Testis (tissue), 3 donors: ENCODE data around the gene DCP1B. TPM values are rescaled to one million over a fixed set of nuclear protein-coding genes. Genes with fewer than 3 reads are reported as not detected.

Experiments used
- DNase-seq: peaks from one replicate; pipeline ENCODE4 v3.0.0-alpha.2; 2019
- H3K27ac ChIP-seq, 2 donors: fragments of 200-600 bp; sonication (generic); one replicate each; pipeline ENCODE4 v1.5.1; 2019
- H3K27me3 ChIP-seq: fragments of 200-600 bp; sonication (generic); one replicate; pipeline ENCODE4 v1.5.1; 2019
- H3K36me3 ChIP-seq: fragments of 200-600 bp; sonication (generic); one replicate; pipeline ENCODE4 v1.5.1; 2017; ENCODE audit warnings: low read depth; ENCODE audit errors: missing control alignments
- H3K4me1 ChIP-seq: fragments of 200-600 bp; sonication (generic); one replicate; pipeline ENCODE4 v1.5.1; 2019
- H3K4me3 ChIP-seq, 2 donors: fragments of 200-600 bp; sonication (generic); one replicate each; pipeline ENCODE4 v1.5.1; 2017 to 2019
- H3K9me3 ChIP-seq: fragments of 200-600 bp; sonication (generic); one replicate; pipeline ENCODE4 v1.5.1; 2017
- POLR2A ChIP-seq: fragments of 450-650 bp; IDR thresholded peaks from one replicate; pipeline ENCODE4 v1.6.1; 2017; ENCODE audit warnings: antibody characterized with exemption, mild to moderate bottlenecking, moderate library complexity
- WGBS, 2 donors: methylation state at CpG; one replicate each; pipeline ENCODE4 v1.1.5; 2018; 5-methylcytosine and 5-hydroxymethylcytosine counted together
- intact Hi-C: fragments of 100-400 bp; cut with DNase I; formaldehyde crosslinking; loops from one replicate; pipeline ENCODE4 v1.15.1; 2023; ENCODE audit warnings: low total_unique reads
- polyA plus RNA-seq: library from polyadenylated mRNA; stranded (reverse); fragments of 350-450 nt; fragmentation: Illumina TruSeq; extraction: RNeasy Lipid Tissue Mini Kit (QIAGEN cat#74804); gene quantifications from one replicate; pipeline ENCODE4 v1.2.3, GENCODE V29; 2014; ENCODE audit warnings: low read depth, low replicate concordance; ENCODE audit not compliant: insufficient read depth
- total RNA-seq, 2 donors: library from RNA; depleted of rRNA; stranded (reverse); fragments of >200 nt; gene quantifications; one replicate each; pipeline ENCODE4 v1.2.3, GENCODE V29; 2016
- TF ChIP-seq, protein P1 (sequence below), 3 experiments: fragments of 450-650 bp in 2 of 3; fragments of 200-600 bp in 1 of 3; sonication (generic) in 1 of 3; IDR thresholded peaks; one replicate each; pipeline ENCODE4 v1.5.1; 2016 to 2019; ENCODE audit warnings: antibody characterized with exemption in 3 of 3, mild to moderate bottlenecking in 2 of 3, moderate library complexity in 1 of 3

Gene DCP1B
- total and polyA plus RNA-seq, 3 donors from 2014 or later: 36.6 to 56.1 (median 40.0) TPM

DNA sequence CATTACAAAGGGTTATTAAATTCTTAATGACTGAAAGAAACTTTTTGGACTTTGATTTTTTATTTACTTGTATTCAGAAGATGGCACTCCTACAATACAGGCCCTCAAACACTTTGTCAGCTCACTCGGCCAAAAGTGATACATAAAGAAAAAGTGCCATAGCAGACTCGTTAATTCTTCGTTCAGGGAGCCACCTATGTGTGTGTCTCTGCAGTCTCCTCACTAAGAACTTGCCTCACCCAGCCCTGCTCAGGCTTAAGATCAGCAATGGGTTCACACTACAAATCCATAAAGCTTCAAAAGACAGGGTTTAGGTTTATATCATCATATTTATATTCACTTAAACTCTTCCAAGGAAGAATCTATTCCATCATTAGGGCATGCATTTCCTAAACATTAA is 11.5 kb downstream of the DCP1B start:
- no peak for DNase-seq
- H3K9me3 ChIP-seq: no peaks in the 10 kb centered on the region
- H3K4me3 ChIP-seq: no peak overlapping the region
- no peaks in the 10 kb centered on the region for H3K27me3 ChIP-seq
- 79 to 90% methylated on average over 3 of the region's 3 CpGs for WGBS, 2 donors
- H3K27ac ChIP-seq: no peak overlapping the region
- H3K4me1 ChIP-seq: no peaks in the 10 kb centered on the region
- no peak for TF ChIP-seq POLR2A
- TF ChIP-seq, protein P1, sequence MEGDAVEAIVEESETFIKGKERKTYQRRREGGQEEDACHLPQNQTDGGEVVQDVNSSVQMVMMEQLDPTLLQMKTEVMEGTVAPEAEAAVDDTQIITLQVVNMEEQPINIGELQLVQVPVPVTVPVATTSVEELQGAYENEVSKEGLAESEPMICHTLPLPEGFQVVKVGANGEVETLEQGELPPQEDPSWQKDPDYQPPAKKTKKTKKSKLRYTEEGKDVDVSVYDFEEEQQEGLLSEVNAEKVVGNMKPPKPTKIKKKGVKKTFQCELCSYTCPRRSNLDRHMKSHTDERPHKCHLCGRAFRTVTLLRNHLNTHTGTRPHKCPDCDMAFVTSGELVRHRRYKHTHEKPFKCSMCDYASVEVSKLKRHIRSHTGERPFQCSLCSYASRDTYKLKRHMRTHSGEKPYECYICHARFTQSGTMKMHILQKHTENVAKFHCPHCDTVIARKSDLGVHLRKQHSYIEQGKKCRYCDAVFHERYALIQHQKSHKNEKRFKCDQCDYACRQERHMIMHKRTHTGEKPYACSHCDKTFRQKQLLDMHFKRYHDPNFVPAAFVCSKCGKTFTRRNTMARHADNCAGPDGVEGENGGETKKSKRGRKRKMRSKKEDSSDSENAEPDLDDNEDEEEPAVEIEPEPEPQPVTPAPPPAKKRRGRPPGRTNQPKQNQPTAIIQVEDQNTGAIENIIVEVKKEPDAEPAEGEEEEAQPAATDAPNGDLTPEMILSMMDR (IDR thresholded peaks at IDR 0.05): no peak
- intact Hi-C loops: no loop called here
- no peaks in the 10 kb centered on the region for H3K36me3 ChIP-seq

DNA sequence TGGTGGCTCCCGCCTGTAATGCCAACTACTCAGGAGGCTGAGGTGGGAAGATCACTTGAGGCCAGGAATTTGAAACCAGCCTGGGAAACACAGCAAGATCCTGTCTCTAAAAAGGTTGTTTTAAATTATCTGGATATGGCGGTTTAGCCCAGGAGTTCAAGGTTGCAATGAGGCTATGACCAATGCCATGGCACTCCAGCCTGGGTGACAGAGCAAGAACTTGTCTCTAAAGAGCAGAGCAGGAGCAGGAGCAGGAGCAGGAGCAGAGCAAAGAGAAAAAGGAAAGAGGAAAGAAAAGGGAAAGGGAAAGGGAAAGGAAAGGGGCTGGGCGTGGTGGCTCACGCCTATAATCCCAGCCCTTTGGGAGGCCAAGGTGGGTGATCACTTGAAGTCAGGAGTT is 15.1 kb downstream of the DCP1B start:
- Histone ChIP-seq H3K27ac (no peak overlapping the region), H3K4me1 (no peaks in the 10 kb centered on the region), H3K9me3 (no peaks in the 10 kb centered on the region), H3K36me3 (no peaks in the 10 kb centered on the region), H3K27me3 (no peaks in the 10 kb centered on the region), H3K4me3 (no peak overlapping the region)
- 90 to 97% methylated on average over 4 of the region's 4 CpGs for WGBS, 2 donors
- DNase-seq: no peak
- intact Hi-C loops: no loop called here
- TF ChIP-seq POLR2A: no peak
- TF ChIP-seq, protein P1 (IDR thresholded peaks at IDR 0.05): no peak

DNA sequence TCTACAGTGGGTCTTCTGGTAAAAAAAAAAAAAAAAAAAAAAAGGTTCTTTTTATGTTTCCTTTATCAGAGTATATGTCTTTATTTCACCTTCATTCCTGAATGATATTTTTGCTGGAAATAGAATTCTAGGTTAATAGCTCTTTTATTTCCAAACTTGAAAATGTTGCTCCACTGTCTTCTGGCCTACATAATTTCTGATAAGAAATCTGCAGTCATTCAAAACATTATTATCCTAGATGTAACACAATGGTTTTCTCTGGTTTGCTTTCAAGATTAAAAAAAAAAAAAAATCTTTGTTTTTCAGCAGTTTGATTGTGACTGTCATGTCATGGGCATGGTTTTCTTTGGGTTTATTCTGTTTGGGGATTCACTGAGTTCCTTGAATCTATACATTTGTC is 19.5 kb downstream of the DCP1B start:
- no peak for TF ChIP-seq POLR2A
- TF ChIP-seq, protein P1 (IDR thresholded peaks at IDR 0.05): no peak
- Histone ChIP-seq H3K4me1 (no peaks in the 10 kb centered on the region), H3K9me3 (no peaks in the 10 kb centered on the region), H3K4me3 (no peak overlapping the region), H3K27ac (no peak overlapping the region), H3K36me3 (no peaks in the 10 kb centered on the region), H3K27me3 (no peaks in the 10 kb centered on the region)
- no peak for DNase-seq
- intact Hi-C loops: no loop called here

DNA sequence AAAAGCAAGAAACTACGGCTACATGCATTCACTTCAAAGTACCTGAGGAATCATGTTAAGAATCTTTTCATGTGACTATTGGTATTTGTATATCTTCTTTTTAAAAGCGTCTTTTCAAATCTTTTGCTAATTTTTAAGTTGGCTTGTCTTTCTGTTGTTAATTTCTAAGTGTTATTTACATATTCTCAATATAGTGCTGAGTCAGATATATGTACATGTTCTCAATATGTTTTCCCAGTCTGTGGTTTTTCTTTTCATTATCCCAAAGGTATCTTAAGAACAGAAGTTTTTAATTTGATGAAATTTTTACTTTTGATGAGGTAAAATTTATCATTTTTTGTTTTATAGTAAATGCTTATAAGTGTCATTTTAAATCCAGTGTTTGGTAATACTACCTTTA is 24.0 kb downstream of the DCP1B start:
- intact Hi-C loops: no loop called here
- TF ChIP-seq, protein P1 (IDR thresholded peaks at IDR 0.05): no peak
- no peak for TF ChIP-seq POLR2A
- DNase-seq: no peak
- Histone ChIP-seq H3K9me3 (no peaks in the 10 kb centered on the region), H3K4me1 (no peaks in the 10 kb centered on the region), H3K36me3 (no peaks in the 10 kb centered on the region), H3K27ac (no peak overlapping the region), H3K27me3 (no peaks in the 10 kb centered on the region), H3K4me3 (no peak overlapping the region)
- 88 to 91% methylated on average over 2 of the region's 2 CpGs for WGBS, 2 donors

DNA sequence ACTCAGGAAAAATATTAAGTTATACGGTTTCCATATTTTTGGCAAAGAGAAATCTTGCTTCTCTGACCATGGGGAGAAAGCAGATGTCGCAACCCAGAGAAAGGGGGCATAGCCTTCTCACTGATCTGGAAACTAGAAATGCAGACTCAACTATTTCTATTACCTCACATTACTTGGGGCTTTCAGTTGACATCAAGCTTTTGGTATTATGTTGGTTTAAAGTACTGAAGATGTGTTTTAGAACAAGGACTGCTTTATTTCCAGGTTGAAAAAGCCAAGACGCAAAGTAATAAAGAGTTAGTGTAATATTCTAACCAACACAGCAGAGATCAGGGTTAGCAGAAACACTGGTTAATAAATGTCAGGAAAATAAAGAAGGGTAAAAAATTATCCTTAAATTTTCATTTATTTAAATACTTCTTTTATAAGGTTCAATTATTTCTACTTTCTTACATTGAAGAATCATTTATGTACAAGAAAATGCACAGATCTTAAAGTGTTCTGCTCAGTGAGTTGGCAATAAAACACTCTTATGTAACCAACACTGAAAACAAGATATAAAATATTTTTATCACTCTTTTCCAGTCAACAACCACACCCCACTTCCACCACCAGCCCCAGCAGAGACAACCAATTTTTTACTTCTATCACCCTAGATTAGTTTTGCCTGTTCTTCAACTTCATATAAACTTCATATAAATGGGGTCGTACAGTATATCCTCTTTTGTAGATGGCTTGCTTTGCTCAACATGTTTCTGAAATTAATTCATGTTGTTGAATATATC is 26.0 kb downstream of the DCP1B start:
- intact Hi-C loops: no loop called here
- H3K27me3 ChIP-seq: no peaks in the 10 kb centered on the region
- no peak for DNase-seq
- 78 to 87% methylated on average over 4 of the region's 4 CpGs for WGBS, 2 donors
- H3K9me3 ChIP-seq: no peaks in the 10 kb centered on the region
- no peak for TF ChIP-seq POLR2A
- TF ChIP-seq, protein P1 (IDR thresholded peaks at IDR 0.05): no peak
- no peak overlapping the region for H3K4me3 ChIP-seq
- H3K4me1 ChIP-seq: no peaks in the 10 kb centered on the region
- no peaks in the 10 kb centered on the region for H3K36me3 ChIP-seq
- H3K27ac ChIP-seq: no peak overlapping the region
